Spleen (tissue), 11 donors: ENCODE data around the gene DCTN2. TPM values are rescaled to one million over a fixed set of nuclear protein-coding genes. Genes with fewer than 3 reads are reported as not detected.

Experiments
- DNase-seq: peaks from one replicate; pipeline ENCODE4 v3.0.0-alpha.2; 2020
- H3K27ac ChIP-seq, 8 donors: fragments of 200-600 bp; sonication (generic) in 7 of 8; 1 replicate in 4 of 8; 2 replicates in 4 of 8; pipeline versions ENCODE4 v1.5.0 to v1.8.0; 2016 to 2021; ENCODE audit warnings: inconsistent platforms in 4 of 8, mild to moderate bottlenecking in 4 of 8, moderate library complexity in 1 of 8
- H3K27me3 ChIP-seq, 7 donors: fragments of 200-600 bp; sonication (generic) in 6 of 7; replicated peaks in 1 of 7; 1 replicate in 4 of 7; 2 replicates in 3 of 7; pipeline versions ENCODE4 v1.5.0 to v1.8.0; 2016 to 2021; ENCODE audit warnings: inconsistent platforms in 3 of 7, mild to moderate bottlenecking in 1 of 7
- H3K36me3 ChIP-seq, 6 donors: fragments of 200-600 bp; sonication (generic) in 5 of 6; 1 replicate in 4 of 6; 2 replicates in 2 of 6; pipeline versions ENCODE4 v1.5.0 to v1.8.0; 2016 to 2021; ENCODE audit warnings: inconsistent platforms in 2 of 6
- H3K4me1 ChIP-seq, 6 donors: fragments of 200-600 bp; sonication (generic) in 5 of 6; 1 replicate in 3 of 6; 2 replicates in 3 of 6; pipeline versions ENCODE4 v1.5.0 to v1.8.0; 2016 to 2021; ENCODE audit warnings: inconsistent platforms in 3 of 6
- H3K4me3 ChIP-seq, 8 donors: fragments of 200-600 bp; sonication (generic) in 7 of 8; 1 replicate in 4 of 8; 2 replicates in 4 of 8; pipeline versions ENCODE4 v1.5.0 to v1.8.0; 2016 to 2021; ENCODE audit warnings: inconsistent platforms in 4 of 8, mild to moderate bottlenecking in 4 of 8, moderate library complexity in 2 of 8
- H3K9me3 ChIP-seq, 8 donors: fragments of 200-600 bp; sonication (generic) in 7 of 8; 1 replicate in 4 of 8; 2 replicates in 4 of 8; pipeline versions ENCODE4 v1.5.0 to v1.8.0; 2016 to 2021; ENCODE audit warnings: inconsistent platforms in 4 of 8
- POLR2A ChIP-seq, 3 donors: fragments of 450-650 bp; IDR thresholded peaks; one replicate each; pipeline ENCODE4 v1.5.1; 2017; ENCODE audit warnings: antibody characterized with exemption in 3 of 3, mild to moderate bottlenecking in 1 of 3
- POLR2AphosphoS5 ChIP-seq, 3 donors: sonication (generic); formaldehyde crosslinking; IDR thresholded peaks; one replicate each; pipeline ENCODE4 v1.5.1; 2017; ENCODE audit warnings: antibody characterized with exemption in 3 of 3
- WGBS, 5 donors: extraction: QIAGEN DNeasy Blood & Tissue Kit in 3 of 5; methylation state at CpG; one replicate each; pipeline versions ENCODE4 v1.1.5 to v1.1.7; 2013 to 2018; 5-methylcytosine and 5-hydroxymethylcytosine counted together
- intact Hi-C: fragments of 100-400 bp; cut with DNase I; formaldehyde crosslinking; loops from one replicate; pipeline ENCODE4 v1.15.0; 2023; ENCODE audit warnings: low total_unique reads
- polyA plus RNA-seq, 3 donors: library from polyadenylated mRNA; stranded (reverse); fragments of 200-250 nt; gene quantifications; one replicate each; pipeline ENCODE4 v1.2.1, GENCODE V29; 2013
- total RNA-seq, 7 donors: library from RNA; depleted of rRNA in 3 of 7; stranded (reverse); fragments of >200 nt in 3 of 7; fragmentation: NEBNext Ultra II Directional in 4 of 7; extraction: Animal tissue kit (Norgen Biotek cat#: 25700) in 4 of 7; gene quantifications; one replicate each; pipeline versions ENCODE4 v1.1.0 to v1.2.1, GENCODE V29; 2016 to 2021
- TF ChIP-seq, protein P1 (sequence below), 11 experiments: fragments of 200-600 bp in 7 of 11; fragments of 450-650 bp in 4 of 11; sonication (generic) in 4 of 11; IDR thresholded peaks in 8 of 11; conservative IDR thresholded peaks in 3 of 11; 1 replicate in 7 of 11; 2 replicates in 4 of 11; pipeline versions ENCODE4 v1.4.0 to v1.8.0; 2016 to 2021; ENCODE audit warnings: antibody characterized with exemption in 11 of 11, inconsistent platforms in 4 of 11, mild to moderate bottlenecking in 1 of 11
- donor health status: healthy with polysubstance abuse.
- donor health status: DM: no; HTN: no; CAD: no; lungs with moderate emphysema.
- donor health status: DM: no; HTN: no; CAD: no.
- donor health status: Bipolar disorder and iron deficiency.
- donor health status: healthy.
- donor health status: DM: no; HTN: no; CAD: no.
- donor health status: DM: yes; HTN: yes; CAD: no.

DCTN2 gene
- total and polyA plus RNA-seq, 10 donors: 53.3 to 152 (median 88.8) TPM

- peaks cover 0 to 12% (median 0%) of the 10 kb centered on the region in 7 donors for H3K27me3 ChIP-seq
- 79 to 87% (median 81%) methylated on average over 4 of the region's 4 CpGs for WGBS, 5 donors
- H3K9me3 ChIP-seq: no peaks in the 10 kb centered on the region
- H3K4me1 ChIP-seq: no peaks in the 10 kb centered on the region
- intact Hi-C loops: no loop called here
- H3K4me3 ChIP-seq: no peak overlapping the region
- no peak overlapping the region for H3K27ac ChIP-seq
- TF ChIP-seq POLR2A (IDR thresholded peaks at IDR 0.05) (no peak), POLR2AphosphoS5 (IDR thresholded peaks at IDR 0.05) (no peak)
- TF ChIP-seq, protein P1, sequence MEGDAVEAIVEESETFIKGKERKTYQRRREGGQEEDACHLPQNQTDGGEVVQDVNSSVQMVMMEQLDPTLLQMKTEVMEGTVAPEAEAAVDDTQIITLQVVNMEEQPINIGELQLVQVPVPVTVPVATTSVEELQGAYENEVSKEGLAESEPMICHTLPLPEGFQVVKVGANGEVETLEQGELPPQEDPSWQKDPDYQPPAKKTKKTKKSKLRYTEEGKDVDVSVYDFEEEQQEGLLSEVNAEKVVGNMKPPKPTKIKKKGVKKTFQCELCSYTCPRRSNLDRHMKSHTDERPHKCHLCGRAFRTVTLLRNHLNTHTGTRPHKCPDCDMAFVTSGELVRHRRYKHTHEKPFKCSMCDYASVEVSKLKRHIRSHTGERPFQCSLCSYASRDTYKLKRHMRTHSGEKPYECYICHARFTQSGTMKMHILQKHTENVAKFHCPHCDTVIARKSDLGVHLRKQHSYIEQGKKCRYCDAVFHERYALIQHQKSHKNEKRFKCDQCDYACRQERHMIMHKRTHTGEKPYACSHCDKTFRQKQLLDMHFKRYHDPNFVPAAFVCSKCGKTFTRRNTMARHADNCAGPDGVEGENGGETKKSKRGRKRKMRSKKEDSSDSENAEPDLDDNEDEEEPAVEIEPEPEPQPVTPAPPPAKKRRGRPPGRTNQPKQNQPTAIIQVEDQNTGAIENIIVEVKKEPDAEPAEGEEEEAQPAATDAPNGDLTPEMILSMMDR (IDR thresholded peaks at IDR 0.05 in 8 of 11, conservative IDR thresholded peaks at IDR 0.05 in 3 of 11): no peak
- H3K36me3 ChIP-seq: no peaks in the 10 kb centered on the region
- DNase-seq: no peak
Measured at GRCh38 chr12:57558864-57559263, 11.9 kb upstream of the DCTN2 start.

- H3K9me3 ChIP-seq: no peaks in the 10 kb centered on the region
- H3K36me3 ChIP-seq: no peaks in the 10 kb centered on the region
- peaks cover 3 to 7% (median 6%) of the 10 kb centered on the region in 6 donors for H3K4me1 ChIP-seq
- TF ChIP-seq, protein P1 (IDR thresholded peaks at IDR 0.05 in 8 of 11, conservative IDR thresholded peaks at IDR 0.05 in 3 of 11): no peak
- TF ChIP-seq POLR2A (IDR thresholded peaks at IDR 0.05) (no peak), POLR2AphosphoS5 (IDR thresholded peaks at IDR 0.05) (no peak)
- DNase-seq: no peak
- no peak overlapping the region for H3K27ac ChIP-seq
- no peak overlapping the region for H3K4me3 ChIP-seq
- H3K27me3 ChIP-seq: peaks cover 0 to 28% (median 8%) of the 10 kb centered on the region in 7 donors
- intact Hi-C loops: no loop called here
- 90 to 100% (median 96%) methylated on average over 1 of the region's 1 CpG for WGBS, 5 donors
Measured at GRCh38 chr12:57554897-57555296, 7.9 kb upstream of the DCTN2 start.

DNA sequence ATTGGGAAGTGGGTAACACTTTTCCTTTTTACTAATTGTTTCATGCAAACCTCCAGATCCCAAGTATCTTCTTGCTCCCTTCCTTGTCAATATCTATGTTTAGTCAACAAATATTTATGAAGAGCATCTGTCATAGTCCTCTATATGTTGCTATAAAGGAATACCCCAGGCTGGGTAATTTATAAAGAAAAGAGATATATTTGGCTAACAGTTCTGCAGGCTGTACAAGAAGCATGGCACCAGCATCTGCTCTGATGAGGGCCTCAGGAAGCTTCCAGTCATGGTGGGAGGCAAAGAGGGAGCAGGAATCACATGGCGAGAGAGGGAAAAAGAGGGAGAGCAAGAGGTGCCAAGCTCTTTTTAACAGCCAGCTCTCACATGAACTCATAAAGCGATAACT is 7.5 kb upstream of the DCTN2 start:
- TF ChIP-seq POLR2A (IDR thresholded peaks at IDR 0.05) (no peak), POLR2AphosphoS5 (IDR thresholded peaks at IDR 0.05) (no peak)
- TF ChIP-seq, protein P1 (IDR thresholded peaks at IDR 0.05 in 8 of 11, conservative IDR thresholded peaks at IDR 0.05 in 3 of 11): no peak
- no peaks in the 10 kb centered on the region for H3K36me3 ChIP-seq
- no peak overlapping the region for H3K27ac ChIP-seq
- H3K9me3 ChIP-seq: no peaks in the 10 kb centered on the region
- peaks cover 0 to 32% (median 13%) of the 10 kb centered on the region in 7 donors for H3K27me3 ChIP-seq
- H3K4me3 ChIP-seq: no peak overlapping the region
- intact Hi-C loops: no loop called here
- no peak for DNase-seq
- WGBS, 5 donors: 88 to 95% (median 92%) methylated on average over 2 of the region's 2 CpGs
- peaks cover 6 to 12% (median 10%) of the 10 kb centered on the region in 6 donors for H3K4me1 ChIP-seq

- Histone ChIP-seq H3K36me3 (no peaks in the 10 kb centered on the region), H3K4me1 (peaks cover 6 to 15% (median 13%) of the 10 kb centered on the region in 6 donors), H3K4me3 (no peak overlapping the region), H3K9me3 (no peaks in the 10 kb centered on the region), H3K27ac (no peak overlapping the region), H3K27me3 (peaks cover 0 to 41% (median 21%) of the 10 kb centered on the region in 7 donors)
- DNase-seq: no peak
- TF ChIP-seq, protein P1 (IDR thresholded peaks at IDR 0.05 in 8 of 11, conservative IDR thresholded peaks at IDR 0.05 in 3 of 11): no peak
- TF ChIP-seq POLR2AphosphoS5 (IDR thresholded peaks at IDR 0.05) (no peak), POLR2A (IDR thresholded peaks at IDR 0.05) (no peak)
- intact Hi-C loops: no loop called here
- 70 to 77% (median 75%) methylated on average over 7 of the region's 7 CpGs for WGBS, 5 donors
Measured at GRCh38 chr12:57553343-57554202, 6.6 kb upstream of the DCTN2 start.
